GM18868 (cell line): Measurements from ENCODE around the gene CD68.
"Not testable (repeated sequence)": the region's sequence is repeated elsewhere in the genome, so short reads cannot be mapped to it uniquely, and the experiment has no call there.

Source experiments
- ATAC-seq: cut with Tn5 transposase; IDR thresholded peaks from one replicate; pipeline ENCODE4 v1.9.1; 2021; ENCODE audit warnings: mild to moderate bottlenecking, moderate library complexity; ENCODE audit not compliant: unreplicated experiment

Gene CD68

DNA sequence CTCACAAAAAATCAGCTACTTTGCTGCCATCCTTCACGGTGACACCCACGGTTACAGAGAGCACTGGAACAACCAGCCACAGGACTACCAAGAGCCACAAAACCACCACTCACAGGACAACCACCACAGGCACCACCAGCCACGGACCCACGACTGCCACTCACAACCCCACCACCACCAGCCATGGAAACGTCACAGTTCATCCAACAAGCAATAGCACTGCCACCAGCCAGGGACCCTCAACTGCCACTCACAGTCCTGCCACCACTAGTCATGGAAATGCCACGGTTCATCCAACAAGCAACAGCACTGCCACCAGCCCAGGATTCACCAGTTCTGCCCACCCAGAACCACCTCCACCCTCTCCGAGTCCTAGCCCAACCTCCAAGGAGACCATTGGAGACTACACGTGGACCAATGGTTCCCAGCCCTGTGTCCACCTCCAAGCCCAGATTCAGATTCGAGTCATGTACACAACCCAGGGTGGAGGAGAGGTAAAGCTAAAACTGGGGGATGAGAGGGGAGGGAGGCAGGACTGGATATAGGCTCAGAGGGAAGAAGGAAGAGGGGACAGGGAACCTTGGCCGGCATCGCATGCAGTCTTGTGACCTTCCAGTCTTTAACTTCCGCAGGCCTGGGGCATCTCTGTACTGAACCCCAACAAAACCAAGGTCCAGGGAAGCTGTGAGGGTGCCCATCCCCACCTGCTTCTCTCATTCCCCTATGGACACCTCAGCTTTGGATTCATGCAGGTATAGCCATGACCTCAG, 581 bp downstream of the CD68 start:
- no peak for ATAC-seq

DNA sequence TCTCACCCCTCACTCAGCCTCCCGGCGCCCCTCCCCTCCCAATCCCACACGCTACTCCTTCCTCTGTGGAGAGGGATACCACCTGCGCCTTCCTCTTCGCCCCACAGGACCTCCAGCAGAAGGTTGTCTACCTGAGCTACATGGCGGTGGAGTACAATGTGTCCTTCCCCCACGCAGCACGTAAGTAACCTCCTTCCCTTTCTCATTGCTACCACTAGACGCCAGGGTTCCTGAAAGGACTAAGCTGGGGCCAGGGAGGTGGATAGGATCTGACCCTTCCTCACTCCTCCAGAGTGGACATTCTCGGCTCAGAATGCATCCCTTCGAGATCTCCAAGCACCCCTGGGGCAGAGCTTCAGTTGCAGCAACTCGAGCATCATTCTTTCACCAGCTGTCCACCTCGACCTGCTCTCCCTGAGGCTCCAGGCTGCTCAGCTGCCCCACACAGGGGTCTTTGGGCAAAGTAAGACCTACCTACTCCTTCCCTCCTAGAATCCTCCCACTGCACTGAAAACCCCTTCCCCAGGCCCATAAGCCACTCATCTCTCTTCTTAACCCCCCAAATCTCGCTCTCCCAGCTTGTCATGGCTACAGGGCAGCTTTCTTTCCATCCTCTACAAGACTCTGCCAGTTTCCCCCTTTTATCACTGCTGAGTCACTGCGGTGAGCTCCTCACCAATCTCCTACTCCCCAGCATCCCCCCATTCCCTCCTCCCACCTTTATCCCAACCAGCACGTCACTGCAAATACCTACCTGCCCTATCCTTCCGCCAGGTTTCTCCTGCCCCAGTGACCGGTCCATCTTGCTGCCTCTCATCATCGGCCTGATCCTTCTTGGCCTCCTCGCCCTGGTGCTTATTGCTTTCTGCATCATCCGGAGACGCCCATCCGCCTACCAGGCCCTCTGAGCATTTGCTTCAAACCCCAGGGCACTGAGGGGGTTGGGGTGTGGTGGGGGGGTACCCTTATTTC, 1.5 kb downstream of the CD68 start:
- ATAC-seq, result no peak

DNA sequence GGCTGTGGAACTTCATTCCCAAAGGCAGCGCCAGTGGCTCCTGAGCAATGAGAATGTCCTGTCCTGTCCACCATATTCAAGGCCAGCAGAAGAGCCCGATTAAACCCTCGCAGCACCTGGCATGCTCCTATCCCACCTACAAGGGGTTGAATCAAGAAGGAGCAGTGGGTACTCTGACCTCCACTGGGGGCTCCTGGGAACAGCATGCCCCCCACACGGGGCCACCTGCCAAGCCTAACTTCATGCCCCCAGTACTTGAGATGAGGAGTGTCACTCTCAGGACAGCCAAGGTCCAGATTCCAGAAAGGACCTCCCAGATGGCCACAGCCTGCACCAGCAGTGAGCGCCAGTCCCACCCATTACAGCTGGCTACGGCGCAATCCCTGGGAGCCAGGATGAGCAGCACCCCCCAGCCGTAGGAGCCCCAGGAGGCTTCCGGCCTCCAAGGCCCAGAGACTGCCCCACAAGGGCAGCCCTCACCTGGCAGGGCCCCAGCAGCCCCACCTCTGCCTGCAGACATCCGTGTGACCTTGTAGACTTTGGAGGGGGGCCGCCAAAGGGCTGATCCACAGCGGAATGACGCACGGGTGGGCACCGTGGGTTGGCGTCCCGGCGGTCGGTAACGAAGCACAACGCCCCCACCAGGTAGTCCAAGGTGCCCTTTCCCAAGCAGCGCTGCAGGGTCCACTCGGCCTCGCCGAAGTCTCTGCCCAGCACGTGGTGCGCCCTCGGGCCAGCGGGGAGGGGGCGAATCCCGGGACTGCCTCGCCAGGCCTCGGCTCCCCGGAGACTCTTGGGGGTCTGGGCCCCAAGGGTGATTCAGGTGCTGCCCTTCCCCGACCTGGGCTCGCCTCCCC, 3.2 kb downstream of the CD68 start:
- ATAC-seq, result no peak

DNA sequence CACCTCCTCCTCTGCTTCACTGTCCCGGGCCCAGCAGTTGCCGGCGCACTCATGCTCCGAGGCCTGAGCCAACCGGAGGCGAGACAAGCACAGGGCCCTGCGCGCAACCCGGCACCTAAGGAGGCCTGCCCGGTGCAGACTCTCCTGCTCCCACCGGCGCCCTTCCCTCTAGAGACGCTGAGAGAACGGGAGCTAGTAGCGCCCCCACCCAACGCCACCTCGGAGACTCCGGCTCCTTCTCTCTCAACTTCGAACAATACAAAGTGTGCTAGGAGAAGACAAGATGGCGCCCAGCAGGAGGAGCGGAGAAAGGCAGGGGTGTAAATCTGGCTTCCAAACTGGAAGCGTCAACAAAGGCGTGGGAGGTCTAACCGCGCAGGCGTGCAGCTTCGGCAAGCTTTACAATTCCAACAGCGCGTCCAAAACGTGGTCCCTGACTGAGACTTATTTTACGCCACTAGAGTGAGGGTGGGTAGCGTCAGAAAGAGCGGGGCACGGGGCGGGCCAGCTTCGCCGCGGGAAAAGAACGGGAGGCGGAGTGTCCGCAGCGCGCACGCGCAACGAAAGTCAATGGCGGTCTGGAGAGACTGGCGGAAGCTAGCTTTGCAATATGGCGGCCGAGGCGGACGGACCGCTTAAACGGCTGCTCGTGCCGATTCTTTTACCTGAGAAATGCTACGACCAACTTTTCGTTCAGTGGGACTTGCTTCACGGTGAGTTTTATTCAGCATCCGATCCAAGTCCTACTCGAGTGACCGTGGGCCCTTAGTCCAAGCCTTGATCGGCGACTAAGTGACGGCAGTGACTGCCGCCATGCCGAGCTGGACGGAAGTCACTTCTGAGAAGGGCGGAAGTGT, 4.0 kb downstream of the CD68 start, which contains the start of gene MPDU1:
Gene MPDU1, plus strand, starts transcription at position 600 of the 857 bp plus-strand sequence. Its CDS starts 11 bp downstream, at position 611.
- peak; percentile 62 for ATAC-seq

DNA sequence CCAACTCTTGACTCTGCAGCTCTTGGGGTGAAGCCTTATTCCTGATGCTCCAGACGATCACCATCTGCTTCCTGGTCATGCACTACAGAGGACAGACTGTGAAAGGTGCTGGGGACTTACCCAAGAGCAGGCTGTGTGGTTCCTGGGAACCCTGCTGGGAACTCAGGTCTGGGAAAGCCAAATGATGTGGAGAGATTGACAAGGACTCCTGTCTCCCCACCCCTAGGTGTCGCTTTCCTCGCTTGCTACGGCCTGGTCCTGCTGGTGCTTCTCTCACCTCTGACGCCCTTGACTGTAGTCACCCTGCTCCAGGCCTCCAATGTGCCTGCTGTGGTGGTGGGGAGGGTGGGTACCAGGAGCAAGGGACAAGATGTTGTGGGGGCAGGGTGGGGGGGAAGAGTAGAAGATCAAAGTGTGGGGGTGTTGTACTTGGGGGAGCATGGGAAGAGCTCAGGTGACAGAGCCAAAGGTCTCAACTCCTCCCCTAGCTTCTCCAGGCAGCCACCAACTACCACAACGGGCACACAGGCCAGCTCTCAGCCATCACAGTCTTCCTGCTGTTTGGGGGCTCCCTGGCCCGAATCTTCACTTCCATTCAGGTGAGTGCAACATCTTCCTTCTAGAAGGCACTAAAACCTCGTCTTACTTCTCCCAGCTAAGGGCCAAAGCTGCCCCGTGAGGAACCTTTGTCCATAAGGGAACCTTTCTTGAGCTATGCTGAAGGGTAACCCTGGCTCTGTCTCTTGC, 7.4 kb downstream of the CD68 start:
- no peak for ATAC-seq

DNA sequence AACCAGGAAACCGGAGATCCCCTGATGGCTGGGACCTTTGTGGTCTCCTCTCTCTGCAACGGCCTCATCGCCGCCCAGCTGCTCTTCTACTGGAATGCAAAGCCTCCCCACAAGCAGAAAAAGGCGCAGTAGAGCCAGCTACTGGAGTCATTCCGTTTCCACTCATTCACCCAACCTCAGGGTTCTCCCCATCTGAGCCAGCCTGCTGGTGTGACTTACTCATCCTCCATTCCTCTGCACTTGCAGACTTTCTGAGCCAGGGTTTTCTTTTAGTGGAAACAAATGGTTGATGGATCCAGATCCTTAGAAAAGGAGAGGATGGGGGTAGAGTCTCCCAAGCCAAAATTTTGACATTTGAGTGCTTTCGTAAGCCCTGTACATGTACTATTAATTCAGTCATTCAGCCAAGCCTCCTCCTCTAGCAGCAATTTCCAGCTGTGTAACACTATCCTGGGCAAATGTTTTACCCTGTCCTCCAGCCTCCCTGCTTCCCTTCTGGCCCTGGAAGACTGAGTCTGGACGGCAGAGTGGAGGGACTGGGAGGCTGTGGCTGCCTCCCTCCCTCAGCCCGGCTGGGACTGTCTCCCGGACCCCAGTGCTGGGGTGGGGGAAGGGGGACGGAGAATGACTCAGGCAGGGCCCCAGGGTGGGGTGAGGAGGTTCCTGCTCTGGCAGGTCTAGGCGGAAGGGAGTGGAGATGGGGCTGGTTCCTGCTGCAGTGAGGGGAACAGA, 8.1 kb downstream of the CD68 start:
- ATAC-seq, result no peak

DNA sequence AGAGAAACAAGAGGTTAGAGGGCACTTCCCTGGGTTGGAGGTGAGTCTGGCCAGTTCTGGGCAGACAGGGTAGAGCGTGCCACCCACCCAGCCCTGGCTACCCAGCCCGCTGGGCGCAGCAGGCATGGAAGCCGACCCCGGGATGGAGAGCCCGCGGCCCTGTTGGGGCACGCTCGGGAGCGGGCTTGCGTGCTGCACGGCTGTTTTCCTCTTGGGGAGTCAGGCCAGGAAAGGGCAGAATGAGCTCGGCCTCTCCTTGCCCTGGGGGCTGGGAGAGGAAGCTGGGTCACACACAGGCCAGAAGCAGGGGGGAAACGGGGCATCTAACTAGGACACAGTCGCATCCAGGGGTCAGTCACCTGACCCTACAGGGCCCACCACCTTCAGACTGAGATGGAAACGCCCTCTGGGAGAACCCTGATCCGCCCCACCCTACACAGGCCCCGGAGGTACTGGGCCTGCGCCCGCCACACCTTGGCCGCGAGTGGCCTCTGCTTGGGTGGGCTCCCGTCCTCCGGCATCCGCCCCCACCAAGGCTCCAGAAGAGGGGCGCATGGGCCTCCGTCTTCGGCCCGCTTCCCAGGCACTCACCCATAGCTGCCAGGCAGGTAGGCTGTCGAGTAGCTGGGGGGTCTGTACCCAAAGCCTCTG, 9.2 kb downstream of the CD68 start:
- no peak for ATAC-seq

DNA sequence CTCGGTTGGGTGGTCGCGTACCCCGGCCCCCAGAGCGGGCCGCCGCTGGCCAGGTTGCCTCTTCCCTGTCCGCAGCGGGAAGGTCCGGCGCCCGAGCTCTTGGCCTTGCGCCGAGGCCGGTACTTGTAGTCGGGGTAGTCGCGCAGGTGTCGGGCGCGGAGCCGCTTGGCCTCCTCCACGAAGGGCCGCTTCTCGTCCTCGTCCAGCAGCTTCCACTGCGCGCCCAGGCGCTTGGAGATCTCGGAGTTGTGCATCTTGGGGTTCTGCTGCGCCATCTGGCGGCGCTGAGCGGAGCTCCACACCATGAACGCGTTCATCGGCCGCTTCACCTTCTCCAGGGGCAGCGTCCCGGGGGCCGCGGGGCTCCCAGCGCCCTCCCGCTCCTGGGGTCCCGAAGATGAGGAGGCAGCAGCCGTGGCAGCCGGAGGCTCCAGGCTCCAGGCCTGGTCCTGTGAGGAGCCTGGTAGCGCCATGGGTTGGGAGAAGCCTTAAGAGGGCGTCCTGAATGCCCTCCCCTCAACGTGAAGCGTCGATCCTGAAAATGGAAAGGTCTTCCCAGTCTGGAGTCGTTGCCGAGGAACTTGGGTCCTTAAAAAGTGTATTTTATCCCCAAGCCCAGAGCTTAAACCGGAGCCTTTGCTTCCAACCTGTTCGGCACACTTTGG, 9.9 kb downstream of the CD68 start:
- ATAC-seq, result no peak

DNA sequence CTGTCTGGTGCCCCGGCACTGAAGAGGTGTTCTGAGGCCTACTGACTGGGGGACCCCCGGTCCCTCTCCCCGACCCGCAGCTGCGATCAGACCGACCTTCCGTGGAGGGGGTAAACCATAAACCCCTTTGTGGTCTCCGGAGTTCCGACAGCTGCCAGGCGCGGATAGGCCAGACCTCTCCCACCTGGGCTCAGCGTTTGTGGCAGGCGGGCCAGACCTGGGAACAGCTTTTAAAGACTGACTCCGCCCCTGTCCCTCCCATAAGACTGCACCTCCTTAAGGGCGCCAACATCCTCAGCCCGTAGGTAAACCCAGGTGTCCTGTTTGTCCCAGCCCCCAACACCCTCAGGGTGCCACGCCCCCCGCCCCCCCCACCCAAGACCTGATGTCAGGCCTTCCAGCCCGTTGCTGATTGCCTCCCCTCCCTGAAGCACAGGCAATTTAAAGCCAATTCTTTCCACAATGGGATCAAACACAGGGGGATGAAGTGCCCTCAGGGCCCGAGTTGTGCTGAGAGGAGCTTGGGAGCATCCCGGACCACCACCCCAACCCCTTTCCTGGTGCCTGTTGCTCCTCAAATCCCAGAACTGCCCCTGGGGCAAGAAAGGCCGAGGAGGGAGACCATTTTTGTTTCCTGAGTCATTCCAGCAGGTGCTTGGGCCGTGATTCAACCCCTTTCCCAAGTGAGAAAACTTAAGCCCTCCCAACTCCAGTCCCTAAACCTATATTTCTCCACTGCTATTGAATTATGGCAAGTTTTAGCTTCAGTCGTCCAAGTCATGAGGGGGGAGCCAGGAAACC, 10.7 kb downstream of the CD68 start, which contains the start of gene SOX15:
Gene SOX15, minus strand, starts transcription at position 204 of the 801 bp plus-strand sequence. CDS start 418 bp downstream, outside the sequence.
- ATAC-seq, result no peak

DNA sequence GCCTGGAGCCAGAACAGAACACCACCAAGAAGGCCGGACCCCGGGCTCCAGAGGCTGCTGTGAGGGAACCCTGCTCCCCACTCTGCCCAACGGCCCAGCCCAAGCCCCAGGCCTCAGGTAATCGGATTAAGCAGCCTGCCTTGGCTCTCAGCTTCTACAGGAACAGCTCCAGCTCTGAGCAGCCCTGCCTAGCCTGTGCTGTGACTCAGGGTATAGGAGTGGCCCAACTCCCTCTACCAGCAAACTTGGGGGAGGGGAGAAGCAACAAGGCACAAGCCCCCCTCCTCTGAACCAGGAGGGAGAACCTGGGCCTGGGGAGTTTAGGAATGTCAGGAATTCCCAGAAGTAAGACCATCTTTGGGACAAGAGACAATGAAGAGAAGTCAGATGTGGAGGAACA, 11.3 kb downstream of the CD68 start:
- ATAC-seq, result no peak

DNA sequence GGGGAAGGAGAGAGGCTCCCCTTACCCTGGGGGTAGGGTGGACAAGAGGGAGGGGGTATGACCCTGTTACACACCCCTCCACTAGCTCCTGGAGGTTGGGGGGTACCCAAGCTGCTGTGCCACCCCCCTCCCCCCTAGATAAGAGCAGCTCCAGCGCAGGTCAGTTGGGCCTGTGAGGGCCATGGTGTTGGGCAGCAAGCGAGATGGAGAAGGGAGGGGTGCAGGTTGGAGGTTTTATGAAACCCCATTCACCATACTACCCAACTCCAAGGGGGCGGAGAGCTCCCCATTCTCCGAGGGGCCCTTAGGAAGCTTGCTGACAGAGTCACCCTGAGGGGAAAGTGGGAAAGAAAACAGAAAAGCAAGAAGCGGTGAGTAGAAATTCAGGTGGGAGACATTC, 12.2 kb downstream of the CD68 start:
- no peak for ATAC-seq

DNA sequence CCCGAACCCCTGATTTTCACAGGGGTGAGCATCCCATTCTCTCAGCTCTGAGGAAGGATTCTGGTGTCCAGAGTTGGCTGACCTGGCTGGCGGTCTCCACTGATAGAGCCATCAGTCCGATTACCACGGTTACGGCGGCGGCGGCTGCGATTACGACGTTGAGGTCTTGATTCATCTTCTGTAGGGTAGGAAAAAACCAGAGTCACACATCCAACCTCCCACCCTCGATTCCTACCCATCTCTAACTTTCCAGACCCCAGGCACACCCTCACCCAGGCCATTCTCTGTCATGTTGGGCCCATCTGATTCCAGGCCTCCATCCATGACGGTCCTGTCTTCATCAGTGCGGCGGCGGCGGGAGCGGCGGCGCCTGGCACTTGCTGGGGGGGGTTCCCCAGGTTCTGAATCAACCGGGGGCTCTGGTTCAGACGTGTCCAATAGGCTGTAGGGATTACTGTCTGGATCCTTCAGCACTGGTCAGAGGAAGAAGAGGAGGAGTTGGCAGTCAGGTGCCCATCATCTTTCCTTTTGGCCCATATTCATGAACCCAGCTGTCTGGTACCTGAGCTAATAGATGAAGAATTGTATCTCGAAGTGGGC, 13.1 kb downstream of the CD68 start:
- ATAC-seq, result no peak

DNA sequence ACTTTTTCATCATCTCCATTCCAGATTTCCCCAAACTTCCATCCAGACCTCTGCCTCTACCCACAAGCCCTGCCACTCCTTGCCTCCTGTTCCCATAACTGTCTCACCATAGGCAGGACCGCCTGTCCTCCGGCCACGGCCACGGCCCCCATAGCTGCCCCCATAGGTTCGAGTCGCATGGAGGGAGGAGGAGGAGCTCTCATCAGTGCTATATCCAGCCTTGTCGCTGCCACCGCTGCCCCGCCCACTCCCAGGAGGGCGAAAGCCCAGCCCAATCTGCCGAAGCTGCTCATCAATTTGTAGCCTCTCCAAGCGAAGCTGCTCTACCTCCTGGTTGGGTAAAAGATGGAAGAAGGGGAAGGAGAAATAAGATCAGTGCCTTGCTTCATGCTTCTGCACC, 13.9 kb downstream of the CD68 start:
- no peak for ATAC-seq

DNA sequence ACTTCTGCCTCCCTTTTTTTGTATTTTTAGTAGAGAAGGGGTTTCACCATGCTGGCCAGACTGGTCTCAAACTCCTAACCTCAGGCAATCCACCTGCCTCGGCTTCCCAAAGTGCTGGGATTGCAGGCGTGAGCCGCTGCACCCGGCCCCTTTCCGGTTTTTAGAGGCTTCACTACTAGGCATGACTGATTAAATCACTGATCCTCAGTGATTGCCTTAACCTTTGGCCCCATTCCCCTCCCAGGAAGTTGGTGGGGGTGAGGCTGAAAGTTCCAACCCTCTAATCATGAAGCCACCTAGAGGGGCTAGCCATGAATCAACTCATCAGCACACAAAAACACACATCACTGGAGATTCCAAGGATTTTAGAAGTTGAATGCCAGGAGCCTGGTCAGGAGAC, 18.1 kb downstream of the CD68 start:
- ATAC-seq, result not testable (repeated sequence)

DNA sequence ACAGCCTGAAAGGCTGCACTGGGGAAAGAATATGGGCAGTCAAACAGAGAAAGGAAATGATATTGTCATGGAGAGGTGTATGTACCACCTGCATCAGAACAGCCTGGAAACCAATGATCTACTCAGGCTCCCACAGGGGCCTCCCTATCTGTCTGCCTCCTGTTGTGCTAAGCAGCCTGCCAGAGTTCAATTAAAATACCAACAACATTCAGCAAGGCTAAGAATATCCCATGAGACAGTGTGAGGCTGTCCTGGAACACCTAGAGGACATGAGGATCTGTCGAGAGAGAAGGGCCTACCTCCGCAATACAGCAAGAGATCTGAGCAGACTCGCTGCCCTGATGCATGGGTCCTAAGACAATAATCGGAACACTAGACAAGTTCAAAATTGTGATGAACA, 26.8 kb downstream of the CD68 start:
- ATAC-seq, result no peak

DNA sequence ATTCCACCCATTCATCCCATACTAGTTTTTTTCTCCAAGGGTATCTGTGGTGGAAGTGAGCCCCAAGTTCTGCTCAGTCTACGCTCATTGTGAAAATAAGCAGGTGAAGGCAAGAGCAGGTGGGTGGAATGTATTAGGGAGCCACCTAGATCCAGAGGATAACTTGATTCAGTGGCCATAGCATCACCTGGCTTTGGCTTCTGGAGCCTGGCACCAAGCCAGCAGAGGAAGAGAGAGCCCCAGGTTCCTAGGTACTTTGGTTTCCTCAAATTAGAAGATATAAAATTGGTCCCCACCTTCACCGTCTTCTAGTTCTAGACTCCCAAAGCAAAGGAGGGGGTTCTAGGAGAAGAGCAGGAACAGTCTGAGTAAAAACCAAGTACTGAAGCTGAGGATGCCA, 31.2 kb downstream of the CD68 start:
- ATAC-seq, result no peak
